Esophagus muscularis mucosa (tissue), 4 donors: ENCODE measurements around the gene ADSS2. TPM values are rescaled to one million over a fixed set of nuclear protein-coding genes. Genes with fewer than 3 reads are reported as not detected.

ENCODE experiments used
- DNase-seq: peaks from one replicate; pipeline ENCODE4 v3.0.0-alpha.2; 2017; ENCODE audit errors: extremely low spot score
- H3K27ac ChIP-seq, 4 donors: fragments of 200-600 bp; sonication (generic); replicated peaks in 1 of 4; 1 replicate in 3 of 4; 2 replicates in 1 of 4; pipeline ENCODE4 v1.5.1; 2016 to 2019; ENCODE audit warnings: mild to moderate bottlenecking in 1 of 4
- H3K27me3 ChIP-seq, 4 donors: fragments of 200-600 bp; sonication (generic); one replicate each; pipeline versions ENCODE4 v1.5.1 to v1.6.0; 2016 to 2019
- H3K36me3 ChIP-seq, 4 donors: fragments of 200-600 bp; sonication (generic); one replicate each; pipeline ENCODE4 v1.5.1; 2016 to 2019
- H3K4me1 ChIP-seq, 4 donors: fragments of 200-600 bp; sonication (generic); one replicate each; pipeline ENCODE4 v1.5.1; 2016 to 2019
- H3K4me3 ChIP-seq, 4 donors: fragments of 200-600 bp; sonication (generic); 1 replicate in 2 of 4; 2 replicates in 2 of 4; pipeline ENCODE4 v1.5.1; 2016 to 2019; ENCODE audit warnings: mild to moderate bottlenecking in 4 of 4, moderate library complexity in 1 of 4
- H3K9me3 ChIP-seq, 4 donors: fragments of 200-600 bp; sonication (generic); 1 replicate in 3 of 4; 2 replicates in 1 of 4; pipeline ENCODE4 v1.5.1; 2016 to 2019
- CTCF ChIP-seq, 3 experiments: fragments of 200-600 bp in 2 of 3; fragments of 450-650 bp in 1 of 3; sonication (generic) in 2 of 3; IDR thresholded peaks; one replicate each; pipeline ENCODE4 v1.5.1; 2017 to 2019; ENCODE audit warnings: antibody characterized with exemption in 3 of 3, mild to moderate bottlenecking in 2 of 3, moderate library complexity in 1 of 3
- EP300 ChIP-seq: sonication (generic); formaldehyde crosslinking; IDR thresholded peaks from one replicate; pipeline ENCODE4 v1.6.1; 2017; ENCODE audit warnings: antibody characterized with exemption
- POLR2A ChIP-seq: fragments of 450-650 bp; IDR thresholded peaks from one replicate; pipeline ENCODE4 v1.6.1; 2017; ENCODE audit warnings: antibody characterized with exemption, moderate library complexity, mild to moderate bottlenecking, low read depth
- POLR2AphosphoS5 ChIP-seq, 2 donors: sonication (generic); formaldehyde crosslinking; IDR thresholded peaks; one replicate each; pipeline ENCODE4 v1.6.1; 2017; ENCODE audit warnings: antibody characterized with exemption in 2 of 2
- WGBS: methylation state at CpG from one replicate; pipeline ENCODE4 v1.1.5; 2018; 5-methylcytosine and 5-hydroxymethylcytosine counted together
- intact Hi-C: fragments of 100-400 bp; cut with DNase I; formaldehyde crosslinking; loops from one replicate; pipeline ENCODE4 v1.15.1; 2023
- total RNA-seq, 4 donors: library from RNA; depleted of rRNA; stranded (reverse); fragments of >200 nt; gene quantifications; one replicate each; pipeline versions ENCODE4 v1.1.0 to v1.2.1, GENCODE V29; 2016

Gene ADSS2
- total RNA-seq, 4 donors from 2014 or later = 40.9 to 49.4 (median 46.7) TPM

GRCh38 chr1:244371242-244372141, 80.2 kb downstream of the ADSS2 start:
- intact Hi-C loops = no loop called here
- Histone ChIP-seq H3K27me3 (no peaks in the 10 kb centered on the region), H3K9me3 (no peaks in the 10 kb centered on the region), H3K27ac (no peak overlapping the region), H3K36me3 (no peaks in the 10 kb centered on the region), H3K4me1 (peaks cover 0 to 12% (median 6%) of the 10 kb centered on the region in 4 donors), H3K4me3 (no peak overlapping the region)
- no peak for TF ChIP-seq EP300
- no peak for TF ChIP-seq CTCF (IDR thresholded peaks at IDR 0.05)
- no peak for TF ChIP-seq POLR2AphosphoS5 (IDR thresholded peaks at IDR 0.05)
- no peak for TF ChIP-seq POLR2A
- 90% methylated on average over 10 of the region's 11 CpGs for WGBS
- no peak for DNase-seq

- Histone ChIP-seq H3K27ac (no peak overlapping the region), H3K27me3 (no peaks in the 10 kb centered on the region), H3K4me3 (no peak overlapping the region), H3K4me1 (peaks cover 0 to 11% (median 7%) of the 10 kb centered on the region in 4 donors), H3K9me3 (no peaks in the 10 kb centered on the region), H3K36me3 (no peaks in the 10 kb centered on the region)
- TF ChIP-seq CTCF (IDR thresholded peaks at IDR 0.05) (no peak), POLR2AphosphoS5 (IDR thresholded peaks at IDR 0.05) (no peak), EP300 (no peak), POLR2A (no peak)
- intact Hi-C loops = no loop called here
- 74% methylated on average over 8 of the region's 8 CpGs for WGBS
- no peak for DNase-seq
Observed at GRCh38 chr1:244370060-244370637, 81.6 kb downstream of the ADSS2 start.

DNA sequence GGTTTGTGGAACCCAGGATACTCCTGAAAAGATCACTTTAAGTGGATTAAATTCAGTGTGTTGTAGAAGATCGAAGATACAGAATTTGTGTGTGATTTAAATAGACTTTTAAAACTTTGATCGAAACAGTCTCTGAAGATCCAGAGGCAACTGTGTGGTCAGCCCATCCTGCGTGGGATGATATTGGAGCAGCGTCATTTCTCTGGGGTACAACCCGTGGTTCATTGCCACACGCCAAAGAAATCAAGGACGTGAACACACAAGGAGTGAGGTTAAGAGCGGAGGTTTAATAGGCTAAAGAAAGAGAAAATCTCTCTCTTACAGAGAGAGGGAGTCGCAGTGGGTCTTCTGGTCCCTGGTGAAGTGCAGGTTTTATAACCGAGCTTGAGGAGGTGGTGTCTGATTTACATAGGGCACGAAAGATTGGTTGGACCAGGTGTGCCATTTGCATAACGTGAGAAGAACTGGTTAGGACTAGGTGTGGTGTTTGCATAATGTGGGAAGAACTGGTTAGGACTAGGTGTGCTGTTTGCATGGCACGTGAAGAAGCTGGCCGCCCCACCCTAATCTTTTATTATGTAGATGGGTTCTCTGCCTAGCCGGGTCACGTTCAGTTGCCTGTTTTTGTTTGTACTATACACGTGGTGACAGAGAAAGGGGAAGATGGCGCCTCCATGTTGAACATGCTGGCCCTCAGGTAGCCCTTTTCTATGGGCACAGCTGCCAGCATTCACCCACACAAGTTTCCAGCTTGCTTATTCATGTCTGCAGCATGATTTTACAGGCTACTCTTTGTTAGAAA, 82.3 kb downstream of the ADSS2 start:
- WGBS = 91% methylated on average over 18 of the region's 18 CpGs
- TF ChIP-seq EP300 (no peak), POLR2A (no peak), CTCF (IDR thresholded peaks at IDR 0.05) (no peak), POLR2AphosphoS5 (IDR thresholded peaks at IDR 0.05) (no peak)
- intact Hi-C loops = no loop called here
- no peaks in the 10 kb centered on the region for H3K9me3 ChIP-seq
- H3K4me1 ChIP-seq = peaks cover 0 to 14% (median 7%) of the 10 kb centered on the region in 4 donors
- no peak overlapping the region for H3K4me3 ChIP-seq
- no peak overlapping the region for H3K27ac ChIP-seq
- no peaks in the 10 kb centered on the region for H3K36me3 ChIP-seq
- no peaks in the 10 kb centered on the region for H3K27me3 ChIP-seq
- no peak for DNase-seq

- DNase-seq = no peak
- intact Hi-C loops = no loop called here
- no peak overlapping the region for H3K4me3 ChIP-seq
- H3K4me1 ChIP-seq = peaks cover 0 to 14% (median 9%) of the 10 kb centered on the region in 4 donors
- H3K9me3 ChIP-seq = no peaks in the 10 kb centered on the region
- no peaks in the 10 kb centered on the region for H3K27me3 ChIP-seq
- TF ChIP-seq POLR2AphosphoS5 (IDR thresholded peaks at IDR 0.05) (no peak), POLR2A (no peak), CTCF (IDR thresholded peaks at IDR 0.05) (no peak), EP300 (no peak)
- H3K36me3 ChIP-seq = no peaks in the 10 kb centered on the region
- 77% methylated on average over 4 of the region's 5 CpGs for WGBS
- no peak overlapping the region for H3K27ac ChIP-seq
Observed at GRCh38 chr1:244368279-244368678, 83.4 kb downstream of the ADSS2 start.
